Keratinocyte (primary cell): Measurements from ENCODE around the gene CD46. TPM values are rescaled to one million over a fixed set of nuclear protein-coding genes. Genes with fewer than 3 reads are reported as not detected.

Experiments
- DNase-seq: peaks from one replicate; pipeline ENCODE4 v3.0.0-alpha.2; 2011; ENCODE audit warnings: low read depth, missing footprints, low spot score
- FAIRE-seq: peaks from 2 replicates; lab custom pipeline; 2011; peaks lifted over from hg19 to GRCh38; lab: Jason Lieb, UNC
- H2AFZ ChIP-seq: 2 replicates; pipeline ENCODE4 v1.6.0; 2012; ENCODE audit warnings: low read length, control low read depth, inconsistent platforms; ENCODE audit not compliant: control insufficient read depth
- H3K27ac ChIP-seq: 2 replicates; pipeline ENCODE4 v1.5.1; 2011; ENCODE audit warnings: low read length; ENCODE audit not compliant: control insufficient read depth, insufficient read depth
- H3K27me3 ChIP-seq: 3 replicates; pipeline ENCODE4 v1.6.0; 2011; ENCODE audit warnings: low read length; ENCODE audit not compliant: control insufficient read depth, insufficient read depth; ENCODE audit errors: extremely low read depth
- H3K36me3 ChIP-seq, 2 experiments: 2 replicates in 1 of 2; 3 replicates in 1 of 2; pipeline ENCODE4 v1.5.1; 2011; ENCODE audit warnings: low read length in 2 of 2, mild to moderate bottlenecking in 1 of 2; ENCODE audit not compliant: control insufficient read depth in 2 of 2, insufficient read depth in 2 of 2; ENCODE audit errors: extremely low read depth in 1 of 2
- H3K4me1 ChIP-seq: 3 replicates; pipeline ENCODE4 v1.5.1; 2011; ENCODE audit warnings: low read length; ENCODE audit not compliant: control insufficient read depth, insufficient read depth; ENCODE audit errors: extremely low read depth
- H3K4me2 ChIP-seq: 3 replicates; pipeline ENCODE4 v1.6.0; 2011; ENCODE audit warnings: low read depth, low read length; ENCODE audit not compliant: control insufficient read depth, insufficient read depth; ENCODE audit errors: extremely low read depth
- H3K4me3 ChIP-seq, 3 experiments: fragments of 200-600 bp in 1 of 3; sonication (generic) in 1 of 3; 2 replicates in 2 of 3; 3 replicates in 1 of 3; pipeline ENCODE4 v1.5.1; 2011 to 2016; ENCODE audit warnings: low read length in 3 of 3, mild to moderate bottlenecking in 3 of 3, control low read depth in 2 of 3, inconsistent platforms in 1 of 3, low read depth in 1 of 3, mixed read lengths in 1 of 3, mixed run types in 1 of 3, moderate library complexity in 1 of 3; ENCODE audit not compliant: control insufficient read depth in 2 of 3, insufficient read depth in 2 of 3; ENCODE audit errors: extremely low read depth in 1 of 3
- H3K79me2 ChIP-seq: 2 replicates; pipeline ENCODE4 v1.6.0; 2012; ENCODE audit warnings: low read length; ENCODE audit not compliant: control insufficient read depth, insufficient read depth
- H3K9ac ChIP-seq: 3 replicates; pipeline ENCODE4 v1.6.0; 2011; ENCODE audit warnings: low read length; ENCODE audit not compliant: control insufficient read depth, insufficient read depth; ENCODE audit errors: extremely low read depth
- H3K9me1 ChIP-seq: 3 replicates; pipeline ENCODE4 v1.6.0; 2011; ENCODE audit warnings: low read length; ENCODE audit not compliant: control insufficient read depth, insufficient read depth; ENCODE audit errors: extremely low read depth
- H3K9me3 ChIP-seq: 2 replicates; pipeline ENCODE4 v1.5.1; 2012; ENCODE audit warnings: low read depth, low read length; ENCODE audit not compliant: control insufficient read depth
- H4K20me1 ChIP-seq: 3 replicates; pipeline ENCODE4 v1.6.0; 2011; ENCODE audit warnings: low read length; ENCODE audit not compliant: control insufficient read depth, insufficient read depth; ENCODE audit errors: extremely low read depth
- EZH2 ChIP-seq: IDR thresholded peaks from one replicate; pipeline ENCODE4 v1.6.1; 2012; ENCODE audit warnings: inconsistent platforms, mild to moderate bottlenecking, low read length, moderate library complexity
- dilution Hi-C: fragments of 300-500 bp; cut with MboI; formaldehyde crosslinking; loops from one replicate; pipeline ENCODE4 v1.7.0; 2020; ENCODE audit warnings: low sequenced_read_pairs; ENCODE audit not compliant: extremely low pct_ligation_motif_present
- polyA plus RNA-seq, 5 experiments: library from polyadenylated mRNA; depleted of rRNA in 3 of 5; stranded (reverse) in 3 of 5; stranded (forward) in 1 of 5; unstranded in 1 of 5; fragments of >200 nt; gene quantifications; 1 replicate in 1 of 5; 2 replicates in 3 of 5; 3 replicates in 1 of 5; pipeline versions ENCODE4 v1.2.1 to v1.2.3, GENCODE V29; 2011 to 2012; ENCODE audit warnings: missing spikeins in 2 of 5, low read depth in 1 of 5, low replicate concordance in 1 of 5
- TF ChIP-seq, protein P1 (sequence below), 3 experiments: IDR thresholded peaks in 1 of 3; conservative IDR thresholded peaks in 1 of 3; optimal IDR thresholded peaks in 1 of 3; 2 replicates in 2 of 3; 3 replicates in 1 of 3; pipeline versions ENCODE3 to v1.5.1; 2011; ENCODE audit warnings: low read length in 3 of 3, mild to moderate bottlenecking in 3 of 3, moderate library complexity in 2 of 3, control low read depth in 1 of 3, inconsistent platforms in 1 of 3; ENCODE audit not compliant: insufficient read depth in 2 of 3; ENCODE audit errors: extremely low read depth in 1 of 3

CD46 gene
- polyA plus RNA-seq, 1 donor (not counting 4 experiments of a cell fraction or from before 2014, with no cell fraction given) = 298 TPM

DNA sequence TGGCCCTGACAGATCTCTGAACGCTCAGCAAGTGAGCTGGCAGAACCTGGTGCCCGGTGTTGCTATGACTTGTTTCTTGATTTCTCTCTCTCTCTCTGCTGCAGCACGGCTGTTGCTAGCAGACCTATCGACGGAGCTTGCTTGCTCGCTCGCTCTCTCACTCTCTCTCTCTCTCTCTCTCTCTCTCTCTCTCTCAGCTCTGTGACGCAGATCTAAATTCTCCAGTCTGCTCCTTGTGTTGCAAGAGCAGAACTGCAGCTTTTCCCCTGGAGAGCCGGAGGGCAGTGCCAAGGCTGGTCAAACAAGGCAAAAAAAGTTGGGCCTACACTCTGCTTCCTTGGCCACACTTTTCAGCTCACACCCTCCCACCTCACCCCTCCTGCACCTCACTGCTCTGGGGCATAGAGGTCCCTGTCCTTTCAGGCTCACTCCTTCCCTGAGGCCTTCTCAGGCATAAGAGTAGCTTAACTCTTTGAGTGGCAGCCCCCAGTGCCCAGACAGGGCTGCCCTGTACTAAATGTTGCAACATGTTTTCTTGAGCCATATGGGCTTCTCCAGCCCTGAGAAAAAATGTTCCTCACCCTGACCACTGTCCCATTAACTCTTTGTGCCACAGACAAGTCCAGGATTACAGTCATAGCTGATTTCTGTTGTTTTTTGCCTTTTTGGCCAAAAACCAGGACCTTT is 72.2 kb downstream of the CD46 start:
- Histone ChIP-seq H3K79me2 (peaks cover 65% of the 10 kb centered on the region), H2AFZ (no peak overlapping the region), H3K27ac (peak overlapping the region; percentile 87), H3K4me1 (peaks cover 41% of the 10 kb centered on the region), H3K36me3 (peaks cover 11 to 14% of the 10 kb centered on the region in 2 experiments), H4K20me1 (no peaks in the 10 kb centered on the region), H3K4me2 (peak overlapping the region; percentile 49), H3K9me3 (no peaks in the 10 kb centered on the region), H3K4me3 (no peak overlapping the region), H3K9me1 (peaks cover 3% of the 10 kb centered on the region), H3K27me3 (no peaks in the 10 kb centered on the region), H3K9ac (peak overlapping the region; percentile 39)
- TF ChIP-seq, protein P1, sequence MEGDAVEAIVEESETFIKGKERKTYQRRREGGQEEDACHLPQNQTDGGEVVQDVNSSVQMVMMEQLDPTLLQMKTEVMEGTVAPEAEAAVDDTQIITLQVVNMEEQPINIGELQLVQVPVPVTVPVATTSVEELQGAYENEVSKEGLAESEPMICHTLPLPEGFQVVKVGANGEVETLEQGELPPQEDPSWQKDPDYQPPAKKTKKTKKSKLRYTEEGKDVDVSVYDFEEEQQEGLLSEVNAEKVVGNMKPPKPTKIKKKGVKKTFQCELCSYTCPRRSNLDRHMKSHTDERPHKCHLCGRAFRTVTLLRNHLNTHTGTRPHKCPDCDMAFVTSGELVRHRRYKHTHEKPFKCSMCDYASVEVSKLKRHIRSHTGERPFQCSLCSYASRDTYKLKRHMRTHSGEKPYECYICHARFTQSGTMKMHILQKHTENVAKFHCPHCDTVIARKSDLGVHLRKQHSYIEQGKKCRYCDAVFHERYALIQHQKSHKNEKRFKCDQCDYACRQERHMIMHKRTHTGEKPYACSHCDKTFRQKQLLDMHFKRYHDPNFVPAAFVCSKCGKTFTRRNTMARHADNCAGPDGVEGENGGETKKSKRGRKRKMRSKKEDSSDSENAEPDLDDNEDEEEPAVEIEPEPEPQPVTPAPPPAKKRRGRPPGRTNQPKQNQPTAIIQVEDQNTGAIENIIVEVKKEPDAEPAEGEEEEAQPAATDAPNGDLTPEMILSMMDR (optimal IDR thresholded peaks at IDR 0.05 in 1 of 3, IDR thresholded peaks at IDR 0.05 in 1 of 3, conservative IDR thresholded peaks at IDR 0.05 in 1 of 3; ENCODE audit: extremely low read depth in 1 of 3, insufficient read depth in 2 of 3, low read length in 3 of 3) = peak; percentile 55 to 79 (median 70)
- no peak for TF ChIP-seq EZH2
- FAIRE-seq = peak; percentile 72
- dilution Hi-C loops = no loop called here
- peak; percentile 92 for DNase-seq

DNA sequence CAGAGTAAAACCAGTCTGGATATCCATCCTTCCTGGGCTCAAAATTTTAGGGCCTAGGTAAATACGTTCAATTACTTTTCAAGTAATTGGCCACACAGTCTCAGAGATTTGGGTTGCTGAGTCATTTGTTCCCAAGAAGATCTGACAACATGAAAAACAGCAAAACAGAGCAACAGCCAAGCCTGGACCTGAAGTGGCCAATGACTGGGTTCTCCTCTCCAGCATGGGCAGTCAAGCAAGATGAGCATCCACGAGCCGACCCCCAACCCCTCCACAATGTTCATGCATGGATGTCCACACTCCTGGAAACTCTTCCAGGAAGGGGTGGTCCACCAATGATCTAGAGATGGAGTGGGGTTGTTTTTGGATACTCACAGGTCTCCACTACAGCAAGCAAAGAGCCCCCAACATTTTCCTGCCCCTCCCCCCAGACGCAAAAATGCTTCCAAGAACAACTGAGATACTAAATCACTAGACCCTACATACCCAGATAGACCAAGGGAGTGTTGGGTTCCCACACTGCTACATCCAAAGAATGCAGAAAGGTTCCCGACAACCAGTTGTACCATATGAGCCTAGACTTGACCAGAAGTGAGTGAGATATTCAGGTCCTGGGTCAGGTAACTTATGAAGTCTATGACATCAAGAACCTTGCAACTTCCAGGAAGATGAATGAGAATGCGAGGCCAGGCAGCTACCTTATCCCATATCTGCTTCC is 73.0 kb downstream of the CD46 start:
- Histone ChIP-seq H3K27me3 (no peaks in the 10 kb centered on the region), H3K9ac (peak overlapping the region; percentile 39), H3K36me3 (peaks cover 3 to 13% of the 10 kb centered on the region in 2 experiments), H3K4me3 (no peak overlapping the region), H3K4me1 (peaks cover 41% of the 10 kb centered on the region), H3K9me1 (peaks cover 3% of the 10 kb centered on the region), H3K27ac (peak overlapping the region; percentile 87), H3K4me2 (peak overlapping the region; percentile 49), H2AFZ (no peak overlapping the region), H4K20me1 (no peaks in the 10 kb centered on the region), H3K79me2 (peaks cover 69% of the 10 kb centered on the region), H3K9me3 (no peaks in the 10 kb centered on the region)
- dilution Hi-C loops = no loop called here
- no peak for FAIRE-seq
- no peak for TF ChIP-seq EZH2
- TF ChIP-seq, protein P1 (optimal IDR thresholded peaks at IDR 0.05 in 1 of 3, IDR thresholded peaks at IDR 0.05 in 1 of 3, conservative IDR thresholded peaks at IDR 0.05 in 1 of 3; ENCODE audit: extremely low read depth in 1 of 3, insufficient read depth in 2 of 3, low read length in 3 of 3) = no peak
- no peak for DNase-seq
